ENCODE data around the gene ATRAID.

GRCh38 chr2:27264253-27264752 is 52.5 kb downstream of the ATRAID start:
- no peak for TF ChIP-seq CTCF (IDR thresholded peaks at IDR 0.05; ENCODE audit: low read length)
- TF ChIP-seq EZH2 (optimal IDR thresholded peaks at IDR 0.05; ENCODE audit: low read depth, low read length) = no peak
- TF ChIP-seq EZH2phosphoT487 (IDR thresholded peaks at IDR 0.05; ENCODE audit: low read length) = no peak
